BLaER1 (cell line): ENCODE results near the gene NRSN1.

Experiments used
- H3K27ac ChIP-seq: shearing (Covaris generic); formaldehyde crosslinking; 2 replicates; pipeline ENCODE4 v1.8.1; 2022
- H3K27me3 ChIP-seq: shearing (Covaris generic); formaldehyde crosslinking; 2 replicates; pipeline ENCODE4 v1.8.1; 2022
- H3K36me3 ChIP-seq: shearing (Covaris generic); formaldehyde crosslinking; 2 replicates; pipeline ENCODE4 v1.8.1; 2022
- H3K4me1 ChIP-seq: shearing (Covaris generic); formaldehyde crosslinking; 2 replicates; pipeline ENCODE4 v1.8.1; 2022
- H3K4me2 ChIP-seq: shearing (Covaris generic); formaldehyde crosslinking; 2 replicates; pipeline ENCODE4 v1.8.1; 2022
- H3K4me3 ChIP-seq: shearing (Covaris generic); formaldehyde crosslinking; 2 replicates; pipeline ENCODE4 v1.8.1; 2022
- H3K9ac ChIP-seq: shearing (Covaris generic); formaldehyde crosslinking; 2 replicates; pipeline ENCODE4 v1.8.1; 2022
- H3K9me3 ChIP-seq: shearing (Covaris generic); formaldehyde crosslinking; 2 replicates; pipeline ENCODE4 v1.8.1; 2022
- H4K20me1 ChIP-seq: shearing (Covaris generic); formaldehyde crosslinking; 2 replicates; pipeline ENCODE4 v1.8.1; 2022
- Cebpa-rat ChIP-seq: shearing (Covaris generic); IDR thresholded peaks from 2 replicates; pipeline ENCODE4 v1.8.1; 2022

Gene NRSN1

DNA sequence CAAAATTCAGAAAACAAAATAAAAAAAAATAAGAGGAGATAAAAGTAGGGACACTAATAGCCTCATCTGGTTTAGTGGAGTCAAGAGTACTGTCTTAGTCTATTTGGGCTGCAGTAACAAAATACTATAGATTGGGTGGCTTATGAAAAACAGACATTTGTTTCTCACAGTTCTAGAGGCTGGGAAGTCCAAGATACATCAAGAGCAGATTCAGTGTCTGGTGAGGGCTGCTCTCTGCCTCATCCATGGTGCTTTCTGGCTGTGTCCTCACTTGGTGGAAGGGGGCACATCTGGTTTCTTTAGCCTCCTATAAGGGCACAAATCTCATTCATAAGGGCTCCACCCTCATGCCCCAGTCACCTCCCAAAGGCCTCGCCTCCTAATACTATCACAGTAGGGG lies 26.0 kb downstream of the NRSN1 start:
- no peak for TF ChIP-seq Cebpa-rat
- H3K4me2 ChIP-seq = no peak overlapping the region
- no peaks in the 10 kb centered on the region for H4K20me1 ChIP-seq
- H3K9ac ChIP-seq = no peak overlapping the region
- H3K27ac ChIP-seq = no peak overlapping the region
- H3K4me3 ChIP-seq = no peak overlapping the region
- no peaks in the 10 kb centered on the region for H3K4me1 ChIP-seq
- no peaks in the 10 kb centered on the region for H3K36me3 ChIP-seq
- no peaks in the 10 kb centered on the region for H3K9me3 ChIP-seq
- no peaks in the 10 kb centered on the region for H3K27me3 ChIP-seq

DNA sequence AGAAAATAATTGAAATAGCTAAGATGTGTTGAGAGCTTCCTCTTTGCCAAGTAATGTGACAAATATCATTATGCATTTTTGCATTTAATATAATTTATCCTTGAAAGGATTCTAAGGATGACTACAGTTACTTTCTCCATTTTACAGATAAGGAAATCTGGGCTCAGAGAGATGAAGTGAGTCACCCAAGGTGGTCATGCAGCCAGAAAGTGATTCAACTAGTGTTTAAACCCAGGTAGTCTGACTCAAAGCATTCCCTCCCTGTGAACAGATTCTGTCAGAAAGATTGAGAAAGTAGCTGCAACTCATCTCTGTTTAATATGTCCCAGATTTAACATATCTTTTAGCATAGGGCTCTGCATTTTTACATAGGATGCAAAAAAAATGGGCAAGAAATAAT lies 28.1 kb downstream of the NRSN1 start:
- no peak overlapping the region for H3K4me2 ChIP-seq
- no peaks in the 10 kb centered on the region for H4K20me1 ChIP-seq
- TF ChIP-seq Cebpa-rat = no peak
- no peaks in the 10 kb centered on the region for H3K9me3 ChIP-seq
- no peak overlapping the region for H3K27ac ChIP-seq
- no peaks in the 10 kb centered on the region for H3K4me1 ChIP-seq
- no peaks in the 10 kb centered on the region for H3K36me3 ChIP-seq
- no peak overlapping the region for H3K4me3 ChIP-seq
- H3K9ac ChIP-seq = no peak overlapping the region
- no peaks in the 10 kb centered on the region for H3K27me3 ChIP-seq

DNA sequence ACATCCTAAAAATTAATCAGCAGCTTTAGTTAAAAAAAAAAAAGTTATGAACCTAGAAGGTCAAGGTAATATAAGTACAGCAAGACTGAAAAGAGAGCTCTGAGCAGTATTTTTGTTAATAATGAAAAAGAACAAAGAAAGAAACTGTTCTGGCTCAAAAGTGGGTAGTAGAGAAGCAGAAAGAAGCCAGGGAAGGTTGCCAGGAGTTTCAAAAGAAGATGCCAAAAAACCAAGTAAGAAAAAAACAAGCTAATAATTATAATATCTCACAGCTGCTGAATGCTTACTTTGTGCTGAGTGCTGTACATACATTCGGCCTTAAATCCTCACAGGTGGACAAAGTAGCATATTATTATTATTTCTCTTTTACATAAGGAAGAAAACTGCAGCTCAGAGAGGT lies 31.9 kb downstream of the NRSN1 start:
- H3K36me3 ChIP-seq = no peaks in the 10 kb centered on the region
- H3K27ac ChIP-seq = no peak overlapping the region
- no peak for TF ChIP-seq Cebpa-rat
- H3K4me1 ChIP-seq = no peaks in the 10 kb centered on the region
- no peak overlapping the region for H3K9ac ChIP-seq
- no peak overlapping the region for H3K4me2 ChIP-seq
- no peaks in the 10 kb centered on the region for H3K9me3 ChIP-seq
- H3K4me3 ChIP-seq = no peak overlapping the region
- H4K20me1 ChIP-seq = no peaks in the 10 kb centered on the region
- no peaks in the 10 kb centered on the region for H3K27me3 ChIP-seq

DNA sequence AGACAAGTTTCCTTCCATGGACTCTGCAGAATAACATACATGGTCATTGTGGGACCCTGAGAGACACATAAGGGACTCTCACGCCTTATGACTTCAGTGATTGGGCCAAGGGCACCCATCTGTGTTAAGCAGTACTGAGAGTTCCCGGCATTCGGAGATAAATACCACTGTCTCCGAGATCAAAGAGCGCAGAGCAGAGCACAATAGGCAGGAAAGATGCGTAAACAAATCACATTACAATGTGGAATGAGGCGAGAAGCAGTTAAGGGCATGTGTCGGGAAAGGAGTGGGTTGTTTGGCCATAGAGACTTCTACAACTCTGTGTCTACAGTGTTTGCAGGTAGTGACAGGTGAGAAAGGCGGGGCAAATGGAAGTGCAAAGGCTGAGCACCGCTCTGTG lies 57.6 kb downstream of the NRSN1 start:
- H3K4me2 ChIP-seq = no peak overlapping the region
- no peak overlapping the region for H3K27ac ChIP-seq
- no peak overlapping the region for H3K9ac ChIP-seq
- TF ChIP-seq Cebpa-rat = no peak
- H3K27me3 ChIP-seq = no peaks in the 10 kb centered on the region
- no peaks in the 10 kb centered on the region for H3K4me1 ChIP-seq
- H4K20me1 ChIP-seq = no peaks in the 10 kb centered on the region
- no peak overlapping the region for H3K4me3 ChIP-seq
- H3K36me3 ChIP-seq = no peaks in the 10 kb centered on the region
- H3K9me3 ChIP-seq = no peaks in the 10 kb centered on the region

DNA sequence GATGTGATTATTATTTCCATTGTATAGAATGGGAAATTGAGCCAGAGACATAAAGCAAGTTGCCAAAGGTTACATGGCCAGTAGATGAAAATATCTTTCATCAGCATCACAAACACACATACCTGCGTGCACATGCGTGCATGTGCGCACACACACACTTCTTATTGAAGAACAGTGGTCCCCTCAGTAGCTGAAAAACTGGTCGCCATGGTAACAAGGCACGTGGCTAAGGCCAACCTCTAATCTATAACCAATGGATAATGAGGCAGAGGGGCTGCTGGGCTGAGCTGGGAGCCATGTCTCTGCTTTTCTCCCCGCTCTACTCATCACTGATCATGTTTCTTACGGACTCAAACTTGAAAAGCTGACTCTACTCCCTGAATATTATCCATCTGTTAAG lies 60.3 kb downstream of the NRSN1 start:
- Histone ChIP-seq H3K27me3 (no peaks in the 10 kb centered on the region), H3K4me3 (no peak overlapping the region), H3K36me3 (no peaks in the 10 kb centered on the region), H3K27ac (no peak overlapping the region), H3K4me1 (no peaks in the 10 kb centered on the region), H3K4me2 (no peak overlapping the region), H3K9ac (no peak overlapping the region), H3K9me3 (no peaks in the 10 kb centered on the region), H4K20me1 (no peaks in the 10 kb centered on the region)
- no peak for TF ChIP-seq Cebpa-rat

DNA sequence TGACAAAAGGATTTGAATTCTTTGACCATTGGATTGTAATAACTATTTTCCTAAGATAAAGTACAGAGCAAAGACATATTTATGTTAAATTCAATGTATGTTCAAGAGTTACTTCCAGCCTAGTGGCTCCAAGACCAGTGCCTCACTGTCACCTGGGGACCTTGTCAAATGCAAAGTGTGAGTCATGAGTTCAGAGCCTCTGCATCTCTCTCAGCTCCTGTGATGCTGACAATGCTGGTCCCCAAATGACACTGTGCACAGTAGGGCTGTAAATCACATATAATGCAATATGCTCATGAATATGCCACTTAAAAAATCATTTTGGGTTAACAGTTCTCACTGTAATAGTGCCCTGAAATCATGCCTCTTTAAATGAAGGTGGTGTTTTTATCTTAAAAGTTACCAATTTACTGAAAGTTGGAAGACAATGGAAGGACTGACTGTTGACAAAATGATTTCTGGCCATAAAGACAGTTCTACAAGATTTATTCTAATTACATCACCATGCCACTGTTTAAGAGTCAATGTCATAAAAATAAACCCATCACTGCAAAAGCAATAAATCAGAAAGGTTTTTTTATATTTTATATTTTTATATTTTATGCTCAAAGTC lies 62.1 kb downstream of the NRSN1 start:
- H3K9ac ChIP-seq = no peak overlapping the region
- no peaks in the 10 kb centered on the region for H4K20me1 ChIP-seq
- no peaks in the 10 kb centered on the region for H3K9me3 ChIP-seq
- no peaks in the 10 kb centered on the region for H3K27me3 ChIP-seq
- no peaks in the 10 kb centered on the region for H3K36me3 ChIP-seq
- H3K27ac ChIP-seq = no peak overlapping the region
- 0 out of 2 replicates have a peak, but pooled peaks cover 5% of the 10 kb centered on the region for H3K4me1 ChIP-seq
- TF ChIP-seq Cebpa-rat = no peak
- no peak overlapping the region for H3K4me3 ChIP-seq
- no peak overlapping the region for H3K4me2 ChIP-seq

DNA sequence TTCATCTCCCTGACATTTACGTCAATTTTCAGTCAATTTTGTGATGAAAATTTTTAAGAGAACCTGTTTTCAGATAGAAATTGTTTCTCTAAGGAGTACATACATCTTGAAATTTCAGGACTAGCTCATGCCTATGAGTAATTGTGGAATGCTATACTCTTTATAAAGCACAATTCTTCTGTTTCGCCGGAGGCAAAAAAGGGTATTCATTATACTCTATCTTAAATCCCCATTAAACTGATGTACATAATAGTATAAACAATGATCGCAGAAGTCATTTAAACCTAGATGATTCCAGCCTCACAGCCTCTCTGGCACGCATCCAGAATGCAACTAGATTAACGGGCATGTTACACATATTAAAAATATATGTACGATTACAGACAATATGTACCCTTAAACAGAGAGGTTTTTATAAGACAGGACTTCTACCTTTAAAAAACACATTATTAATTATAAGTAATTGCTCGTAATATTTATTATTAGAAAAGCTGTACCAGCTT lies 62.6 kb downstream of the NRSN1 start:
- no peaks in the 10 kb centered on the region for H3K36me3 ChIP-seq
- TF ChIP-seq Cebpa-rat = no peak
- H3K4me3 ChIP-seq = no peak overlapping the region
- 0 out of 2 replicates have a peak, but pooled peaks cover 5% of the 10 kb centered on the region for H3K4me1 ChIP-seq
- no peaks in the 10 kb centered on the region for H3K27me3 ChIP-seq
- no peak overlapping the region for H3K27ac ChIP-seq
- no peak overlapping the region for H3K4me2 ChIP-seq
- no peak overlapping the region for H3K9ac ChIP-seq
- H4K20me1 ChIP-seq = no peaks in the 10 kb centered on the region
- no peaks in the 10 kb centered on the region for H3K9me3 ChIP-seq

DNA sequence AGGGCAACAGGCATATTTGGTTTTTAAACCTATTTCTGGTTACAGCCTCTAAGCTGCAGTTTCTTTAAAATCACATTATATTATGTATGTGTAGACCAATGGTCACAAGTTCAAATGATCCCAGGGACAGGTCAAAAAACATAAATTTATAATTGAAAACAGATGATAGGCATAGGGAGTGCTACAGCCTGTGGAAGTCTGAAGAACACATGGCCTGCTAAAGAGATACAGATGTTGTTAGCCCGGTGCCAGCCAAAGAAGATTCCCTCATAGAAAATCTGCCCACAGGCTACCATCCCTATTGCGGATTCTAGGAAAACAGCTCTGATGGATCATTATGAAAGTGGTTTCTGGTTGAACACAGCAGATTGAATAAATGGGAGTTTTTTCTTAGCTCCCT lies 65.3 kb downstream of the NRSN1 start:
- no peak for TF ChIP-seq Cebpa-rat
- no peak overlapping the region for H3K27ac ChIP-seq

DNA sequence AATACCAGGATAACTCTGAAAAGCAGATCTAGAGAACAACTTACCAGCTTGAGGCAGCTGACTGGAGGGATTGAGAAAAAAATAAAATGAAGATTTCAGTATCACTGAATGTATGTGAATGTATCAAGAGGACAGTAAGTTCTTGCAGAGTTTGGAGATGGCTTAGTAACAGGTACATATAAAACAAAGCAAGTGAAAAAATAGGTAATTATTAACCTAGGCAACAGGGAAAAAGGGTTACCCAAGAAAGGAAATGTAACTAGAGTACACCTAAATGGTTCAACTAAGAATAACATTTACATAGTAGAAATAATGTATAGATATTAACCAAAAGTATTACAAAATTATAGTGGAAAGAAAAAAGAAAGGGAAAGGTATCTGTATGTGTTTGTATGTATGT lies 67.3 kb downstream of the NRSN1 start:
- no peak for TF ChIP-seq Cebpa-rat
- Histone ChIP-seq H3K9me3 (no peaks in the 10 kb centered on the region), H3K4me1 (0 out of 2 replicates have a peak, but pooled peaks cover 5% of the 10 kb centered on the region), H3K4me3 (no peak overlapping the region), H3K9ac (no peak overlapping the region), H4K20me1 (no peaks in the 10 kb centered on the region), H3K36me3 (no peaks in the 10 kb centered on the region), H3K27me3 (no peaks in the 10 kb centered on the region), H3K27ac (no peak overlapping the region), H3K4me2 (no peak overlapping the region)

More for the DNA sequence above, 65.3 kb downstream of the NRSN1 start:
- Histone ChIP-seq H3K4me3 (no peak overlapping the region), H3K4me1 (0 out of 2 replicates have a peak, but pooled peaks cover 5% of the 10 kb centered on the region), H3K9me3 (no peaks in the 10 kb centered on the region), H4K20me1 (no peaks in the 10 kb centered on the region), H3K27me3 (no peaks in the 10 kb centered on the region), H3K9ac (no peak overlapping the region), H3K4me2 (no peak overlapping the region), H3K36me3 (no peaks in the 10 kb centered on the region)

DNA sequence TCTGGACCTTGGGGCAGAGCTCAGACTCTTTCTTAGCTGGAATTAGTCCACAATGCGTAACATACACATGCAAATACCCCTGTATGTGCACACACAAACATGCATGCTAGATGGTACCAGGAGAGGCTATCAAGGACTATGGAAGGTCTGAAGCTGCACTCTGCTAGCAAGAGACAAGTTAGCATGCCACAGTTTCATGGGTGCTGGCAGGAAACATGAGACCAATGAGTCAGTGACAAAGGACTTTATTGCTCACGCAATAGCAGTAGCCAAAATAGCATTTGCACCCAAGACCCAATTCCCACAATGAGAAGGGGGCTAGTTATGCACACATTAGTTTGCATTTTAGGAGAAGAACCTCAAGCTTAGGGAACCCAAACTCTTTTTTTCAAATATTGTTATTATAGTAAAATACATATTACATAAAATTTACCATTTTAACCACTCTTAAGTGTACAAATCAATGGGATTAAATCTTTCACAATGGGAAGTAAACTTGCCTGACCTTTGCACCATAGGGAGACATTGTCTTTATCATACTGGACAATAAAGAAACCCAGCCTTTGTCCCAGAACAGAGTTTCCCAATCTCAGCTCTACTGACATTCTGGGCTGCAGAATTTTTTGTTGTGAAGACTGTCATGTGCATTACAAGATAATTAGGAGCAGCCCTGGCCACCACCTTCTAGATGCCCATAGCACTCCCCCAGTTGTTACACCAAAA lies 69.1 kb downstream of the NRSN1 start:
- Histone ChIP-seq H3K9ac (no peak overlapping the region), H3K27ac (no peak overlapping the region), H3K4me2 (no peak overlapping the region), H3K9me3 (0 out of 2 replicates have a peak, but pooled peaks cover 4% of the 10 kb centered on the region), H3K36me3 (no peaks in the 10 kb centered on the region), H4K20me1 (no peaks in the 10 kb centered on the region), H3K4me1 (0 out of 2 replicates have a peak, but pooled peaks cover 5% of the 10 kb centered on the region), H3K27me3 (no peaks in the 10 kb centered on the region), H3K4me3 (no peak overlapping the region)
- no peak for TF ChIP-seq Cebpa-rat
